B cell (primary cell): ENCODE results near the gene ERBB4. TPM values are rescaled to one million over a fixed set of nuclear protein-coding genes. Genes with fewer than 3 reads are reported as not detected.

Experiments used
- ATAC-seq: fragments of 200-7000 bp; cut with Tn5 transposase; one replicate; pipeline ENCODE4 v1.10.0; 2021; ENCODE audit warnings: low read depth, mild to moderate bottlenecking, moderate number of reproducible peaks, moderate library complexity
- CTCF ChIA-PET: fragments of 350-600 bp; sonication (Branson Sonifier 250); formaldehyde crosslinking; loops from one replicate; lab custom pipeline; 2021; ENCODE audit warnings: antibody characterized with exemption, inconsistent platforms; lab: Charles Lee
- POLR2A ChIA-PET: fragments of 350-600 bp; sonication (Branson Sonifier 250); formaldehyde crosslinking; loops from one replicate; lab custom pipeline; 2021; ENCODE audit warnings: antibody characterized with exemption; lab: Charles Lee
- DNase-seq: peaks from one replicate; pipeline ENCODE4 v3.0.0; 2013
- H2AFZ ChIP-seq: 2 replicates; pipeline ENCODE4 v1.6.1; 2012; ENCODE audit warnings: mild to moderate bottlenecking, low read depth, low read length; ENCODE audit not compliant: insufficient read depth, poor library complexity, severe bottlenecking
- H3K27ac ChIP-seq, 2 donors: 1 replicate in 1 of 2; 2 replicates in 1 of 2; pipeline ENCODE4 v1.5.1; 2012 to 2013; ENCODE audit warnings: low read length in 2 of 2, mild to moderate bottlenecking in 2 of 2, moderate library complexity in 1 of 2
- H3K27me3 ChIP-seq, 4 experiments: fragments of 200-600 bp in 1 of 4; sonication (generic) in 1 of 4; replicated peaks in 1 of 4; 1 replicate in 2 of 4; 2 replicates in 2 of 4; pipeline versions ENCODE4 v1.6.1 to v1.7.0; 2013 to 2016; ENCODE audit warnings: low read length in 3 of 4, mild to moderate bottlenecking in 2 of 4, mixed read lengths in 1 of 4, moderate library complexity in 1 of 4; ENCODE audit not compliant: insufficient read depth in 4 of 4, control insufficient read depth in 3 of 4; ENCODE audit errors: control extremely low read depth in 1 of 4
- H3K36me3 ChIP-seq, 2 experiments: replicated peaks in 1 of 2; 1 replicate in 1 of 2; 2 replicates in 1 of 2; pipeline versions ENCODE4 v1.6.1 to v1.7.1; 2013; ENCODE audit warnings: low read length in 1 of 2; ENCODE audit not compliant: insufficient read depth in 2 of 2, control insufficient read depth in 1 of 2; ENCODE audit errors: control extremely low read depth in 1 of 2, extremely low read depth in 1 of 2
- H3K4me1 ChIP-seq, 2 donors: fragments of 200-600 bp in 1 of 2; sonication (generic) in 1 of 2; 1 replicate in 1 of 2; 2 replicates in 1 of 2; pipeline versions ENCODE4 v1.5.1 to v1.6.1; 2013 to 2017; ENCODE audit warnings: low read length in 2 of 2; ENCODE audit not compliant: control insufficient read depth in 2 of 2, insufficient read depth in 2 of 2
- H3K4me2 ChIP-seq: replicated peaks from 2 replicates; pipeline ENCODE3; 2012; ENCODE audit warnings: mild to moderate bottlenecking, low read depth, low read length; ENCODE audit not compliant: poor library complexity, severe bottlenecking
- H3K4me3 ChIP-seq, 5 experiments: fragments of 200-600 bp in 1 of 5; sonication (generic) in 1 of 5; 1 replicate in 3 of 5; 2 replicates in 2 of 5; pipeline versions ENCODE4 v1.5.1 to v1.7.0; 2011 to 2016; ENCODE audit warnings: low read length in 4 of 5, mild to moderate bottlenecking in 4 of 5, low read depth in 2 of 5, control low read depth in 1 of 5, moderate library complexity in 1 of 5; ENCODE audit not compliant: insufficient read depth in 1 of 5; ENCODE audit errors: control extremely low read depth in 1 of 5, extremely low read depth in 1 of 5
- H3K79me2 ChIP-seq: fragments of 200-600 bp; sonication (generic); one replicate; pipeline ENCODE4 v1.6.0; 2016; ENCODE audit warnings: low read length; ENCODE audit not compliant: control insufficient read depth, insufficient read depth
- H3K9ac ChIP-seq: fragments of 200-600 bp; sonication (generic); 2 replicates; pipeline ENCODE4 v1.6.1; 2017; ENCODE audit warnings: mild to moderate bottlenecking, low read length, moderate library complexity
- H3K9me3 ChIP-seq, 3 donors: one replicate each; pipeline versions ENCODE4 v1.6.1 to v1.7.1; 2013; ENCODE audit warnings: low read length in 2 of 3; ENCODE audit not compliant: control insufficient read depth in 2 of 3, insufficient read depth in 1 of 3; ENCODE audit errors: control extremely low read depth in 1 of 3
- H4K20me1 ChIP-seq: 2 replicates; pipeline ENCODE4 v1.6.0; 2012; ENCODE audit warnings: mild to moderate bottlenecking, low read length; ENCODE audit not compliant: insufficient read depth, control insufficient read depth, poor library complexity, severe bottlenecking
- H3K27ac Mint-ChIP-seq: one replicate; pipeline ENCODE4 v1.8.0; 2021; ENCODE audit warnings: mixed read lengths
- H3K27me3 Mint-ChIP-seq: one replicate; pipeline ENCODE4 v1.8.0; 2021; ENCODE audit warnings: mixed read lengths
- H3K4me1 Mint-ChIP-seq: one replicate; pipeline ENCODE4 v1.8.0; 2021; ENCODE audit warnings: mixed read lengths
- H3K4me3 Mint-ChIP-seq: one replicate; pipeline ENCODE4 v1.8.0; 2021; ENCODE audit warnings: mixed read lengths
- H3K9me3 Mint-ChIP-seq: one replicate; pipeline ENCODE4 v1.8.0; 2022; ENCODE audit warnings: mixed read lengths; ENCODE audit not compliant: insufficient read depth
- EZH2 ChIP-seq: IDR thresholded peaks from 2 replicates; pipeline ENCODE4 v1.6.1; 2012; ENCODE audit warnings: borderline replicate concordance, low read depth, mild to moderate bottlenecking, moderate library complexity, low read length; ENCODE audit not compliant: insufficient read depth, poor library complexity, severe bottlenecking
- WGBS: methylation state at CpG from one replicate; pipeline ENCODE4 v1.1.5; 2013; ENCODE audit warnings: missing lambda C conversion rate; ENCODE audit not compliant: insufficient coverage; 5-methylcytosine and 5-hydroxymethylcytosine counted together
- intact Hi-C: fragments of 100-400 bp; cut with micrococcal nuclease; formaldehyde crosslinking; loops from one replicate; pipeline ENCODE4 v1.10.0; 2022
- polyA plus RNA-seq: library from polyadenylated mRNA; depleted of rRNA; stranded (reverse); fragments of >200 nt; gene quantifications from 2 replicates; pipeline ENCODE4 v1.2.3, GENCODE V29; 2012
- total RNA-seq, 2 donors: library from RNA; stranded (reverse); fragments of 120-200 nt in 1 of 2; gene quantifications; 1 replicate in 1 of 2; 2 replicates in 1 of 2; pipeline versions ENCODE4 v1.2.3 to v1.2.4, GENCODE V29; 2013 to 2022
- TF ChIP-seq, protein P1 (sequence below): fragments of 200-600 bp; IDR thresholded peaks from one replicate; pipeline ENCODE4 v1.8.0; 2022; ENCODE audit warnings: antibody characterized with exemption, mild to moderate bottlenecking

The ERBB4 gene
- total and polyA plus RNA-seq, 2 donors (not counting 1 experiment from before 2014, with no cell fraction given): not detected

DNA sequence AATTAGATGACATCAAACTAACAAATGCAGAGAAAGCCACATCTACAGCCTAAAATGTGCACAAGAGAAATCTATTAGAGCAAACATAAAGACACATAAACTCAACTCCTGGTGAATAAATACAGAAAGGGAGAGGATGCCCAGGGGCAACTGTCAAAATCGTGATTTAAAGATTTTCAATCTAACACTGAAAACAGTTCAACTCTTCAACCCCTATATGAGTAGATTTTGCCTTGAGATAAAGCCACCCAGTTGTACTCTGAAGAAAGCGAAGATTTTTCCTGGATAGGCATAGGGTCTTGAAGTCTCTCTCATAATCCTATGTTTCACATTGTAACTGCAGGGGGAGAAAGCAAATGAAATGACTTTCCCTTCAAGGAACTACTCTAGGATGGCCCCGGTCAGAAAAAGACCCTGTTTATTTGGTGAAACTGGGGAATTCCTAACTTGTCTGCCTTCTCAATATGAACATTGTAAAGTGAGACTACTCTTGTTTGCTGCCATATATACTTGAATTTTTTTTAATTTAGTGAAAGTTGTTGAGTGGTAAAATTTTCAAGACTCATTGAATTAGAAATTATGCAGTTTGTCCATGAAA, 226.7 kb downstream of the ERBB4 start:
- Histone ChIP-seq H3K79me2 (no peaks in the 10 kb centered on the region), H3K4me1 (no peaks in the 10 kb centered on the region), H3K9ac (no peak overlapping the region), H3K36me3 (no peaks in the 10 kb centered on the region), H3K4me3 (no peak overlapping the region), H3K27ac (no peak overlapping the region), H3K27me3 (no peaks in the 10 kb centered on the region), H3K4me2 (no peak overlapping the region), H4K20me1 (no peaks in the 10 kb centered on the region), H3K9me3 (no peaks in the 10 kb centered on the region), H2AFZ (no peak overlapping the region)
- DNase-seq (no peak), ATAC-seq (no peak)
- Mint-ChIP-seq H3K9me3 (no peaks in the 10 kb centered on the region), H3K4me1 (no peaks in the 10 kb centered on the region), H3K27me3 (no peaks in the 10 kb centered on the region), H3K27ac (no peak overlapping the region), H3K4me3 (no peak overlapping the region)
- no CpG with 5 or more reads among the region's 3 CpGs for WGBS
- TF ChIP-seq EZH2: no peak
- TF ChIP-seq, protein P1, sequence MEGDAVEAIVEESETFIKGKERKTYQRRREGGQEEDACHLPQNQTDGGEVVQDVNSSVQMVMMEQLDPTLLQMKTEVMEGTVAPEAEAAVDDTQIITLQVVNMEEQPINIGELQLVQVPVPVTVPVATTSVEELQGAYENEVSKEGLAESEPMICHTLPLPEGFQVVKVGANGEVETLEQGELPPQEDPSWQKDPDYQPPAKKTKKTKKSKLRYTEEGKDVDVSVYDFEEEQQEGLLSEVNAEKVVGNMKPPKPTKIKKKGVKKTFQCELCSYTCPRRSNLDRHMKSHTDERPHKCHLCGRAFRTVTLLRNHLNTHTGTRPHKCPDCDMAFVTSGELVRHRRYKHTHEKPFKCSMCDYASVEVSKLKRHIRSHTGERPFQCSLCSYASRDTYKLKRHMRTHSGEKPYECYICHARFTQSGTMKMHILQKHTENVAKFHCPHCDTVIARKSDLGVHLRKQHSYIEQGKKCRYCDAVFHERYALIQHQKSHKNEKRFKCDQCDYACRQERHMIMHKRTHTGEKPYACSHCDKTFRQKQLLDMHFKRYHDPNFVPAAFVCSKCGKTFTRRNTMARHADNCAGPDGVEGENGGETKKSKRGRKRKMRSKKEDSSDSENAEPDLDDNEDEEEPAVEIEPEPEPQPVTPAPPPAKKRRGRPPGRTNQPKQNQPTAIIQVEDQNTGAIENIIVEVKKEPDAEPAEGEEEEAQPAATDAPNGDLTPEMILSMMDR: no peak
- POLR2A ChIA-PET: no interaction called here
- CTCF ChIA-PET: no interaction called here
- intact Hi-C loops: no loop called here

DNA sequence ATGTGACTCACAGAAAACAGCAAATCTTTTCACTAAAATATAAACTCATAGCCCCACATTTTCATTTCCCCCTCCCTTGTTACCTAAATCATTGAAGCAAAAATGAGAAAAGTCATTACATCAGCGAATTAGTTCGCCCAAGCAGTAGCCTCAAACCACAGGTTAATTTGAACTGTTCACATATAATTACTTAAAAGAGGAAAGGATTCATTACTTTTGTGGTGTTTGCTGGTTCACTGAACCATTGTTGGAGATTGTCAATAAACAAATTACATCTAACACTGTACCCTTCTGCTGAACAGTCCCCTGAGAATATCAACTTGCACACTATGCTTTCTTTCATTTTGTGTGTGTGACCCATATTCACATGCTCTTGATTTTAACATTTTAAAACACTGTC, 238.7 kb downstream of the ERBB4 start:
- Mint-ChIP-seq H3K4me1 (no peaks in the 10 kb centered on the region), H3K27ac (no peak overlapping the region), H3K4me3 (no peak overlapping the region), H3K27me3 (no peaks in the 10 kb centered on the region), H3K9me3 (no peaks in the 10 kb centered on the region)
- Histone ChIP-seq H3K9ac (no peak overlapping the region), H3K4me2 (no peak overlapping the region), H3K4me3 (no peak overlapping the region), H3K27ac (no peak overlapping the region), H2AFZ (no peak overlapping the region), H3K9me3 (no peaks in the 10 kb centered on the region), H3K27me3 (no peaks in the 10 kb centered on the region), H3K4me1 (no peaks in the 10 kb centered on the region), H4K20me1 (no peaks in the 10 kb centered on the region), H3K79me2 (no peaks in the 10 kb centered on the region), H3K36me3 (no peaks in the 10 kb centered on the region)
- WGBS: no CpG with 5 or more reads among the region's 2 CpGs
- POLR2A ChIA-PET: no interaction called here
- CTCF ChIA-PET: no interaction called here
- ATAC-seq: no peak
- DNase-seq: no peak
- TF ChIP-seq, protein P1: no peak
- TF ChIP-seq EZH2: no peak
- intact Hi-C loops: no loop called here
